Putamen (tissue), 1 donor: Measurements from ENCODE around the gene STEEP1.
"Not testable (repeated sequence)": the region's sequence is repeated elsewhere in the genome, so short reads cannot be mapped to it uniquely, and the experiment has no call there.

ENCODE experiments used
- DNase-seq: peaks from one replicate; pipeline ENCODE4 v3.0.0-alpha.2; 2016; ENCODE audit warnings: low spot score

STEEP1 gene

DNA sequence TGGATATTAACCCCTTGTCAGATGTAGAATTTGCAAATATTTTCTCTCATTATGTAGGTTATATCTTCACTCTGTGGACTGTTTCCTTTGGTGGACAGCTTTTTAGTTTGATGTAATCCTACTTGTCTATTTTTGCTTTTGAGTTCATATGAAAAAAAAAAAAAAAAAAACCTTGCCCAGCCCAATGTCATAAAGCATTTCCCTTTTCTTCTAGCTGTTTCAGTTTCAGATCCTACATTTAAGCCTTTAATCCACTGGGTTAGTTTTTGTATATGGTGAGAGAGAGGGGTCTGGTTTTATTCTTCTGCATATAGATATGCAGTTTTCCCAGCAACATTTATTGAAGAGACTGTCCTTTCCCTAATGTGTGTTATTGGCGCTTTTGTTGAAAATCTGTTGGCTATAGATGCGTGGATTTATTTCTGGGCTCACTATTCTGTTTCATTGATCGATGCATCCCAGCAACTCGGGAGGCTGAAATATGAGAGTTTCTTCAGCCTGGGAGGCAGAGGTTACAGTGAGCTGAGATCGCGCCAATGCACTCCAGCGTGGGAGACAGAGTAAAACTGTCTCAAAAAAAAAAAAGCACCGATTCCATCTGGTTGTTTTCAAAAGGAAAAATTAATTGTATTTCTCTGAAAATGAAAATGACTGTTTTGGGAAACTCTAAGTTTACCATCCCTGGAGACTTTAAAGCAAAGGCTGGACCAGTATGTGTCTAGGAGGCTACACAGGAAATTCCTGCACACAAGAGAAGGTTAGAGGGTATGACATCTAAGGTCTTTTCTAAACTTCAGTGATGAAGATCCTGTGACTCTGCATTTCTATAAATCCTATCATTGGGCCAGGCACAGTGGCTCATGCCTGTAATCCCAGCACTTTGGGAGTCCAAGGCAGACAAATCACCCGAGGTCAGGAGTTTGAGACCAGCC is 35.6 kb downstream of the STEEP1 start:
- DNase-seq = no peak

- no peak for DNase-seq
These were observed 41.5 kb downstream of the STEEP1 start for GRCh38 chrX:119523664-119524184.

GRCh38 chrX:119521246-119521645 is 44.0 kb downstream of the STEEP1 start:
- DNase-seq = no peak

DNA sequence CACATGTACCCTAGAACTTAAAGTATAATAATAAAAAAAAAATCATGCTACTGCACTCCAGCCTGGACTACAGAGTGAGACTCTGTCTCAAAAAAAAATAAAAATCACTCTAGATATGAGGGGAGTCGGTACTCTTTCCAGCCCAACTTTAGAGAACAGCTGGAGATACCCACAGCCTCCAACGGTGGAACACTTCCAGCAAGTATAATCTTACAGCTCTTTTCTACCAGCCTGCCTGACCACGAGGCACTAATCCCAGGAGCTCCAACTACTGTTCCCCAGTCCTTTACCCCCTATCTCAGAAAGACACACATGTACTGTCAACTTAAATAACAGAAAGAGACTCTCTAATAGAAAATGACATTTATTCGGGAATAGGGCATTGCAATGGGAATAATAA is 46.8 kb downstream of the STEEP1 start:
- DNase-seq = no peak

DNA sequence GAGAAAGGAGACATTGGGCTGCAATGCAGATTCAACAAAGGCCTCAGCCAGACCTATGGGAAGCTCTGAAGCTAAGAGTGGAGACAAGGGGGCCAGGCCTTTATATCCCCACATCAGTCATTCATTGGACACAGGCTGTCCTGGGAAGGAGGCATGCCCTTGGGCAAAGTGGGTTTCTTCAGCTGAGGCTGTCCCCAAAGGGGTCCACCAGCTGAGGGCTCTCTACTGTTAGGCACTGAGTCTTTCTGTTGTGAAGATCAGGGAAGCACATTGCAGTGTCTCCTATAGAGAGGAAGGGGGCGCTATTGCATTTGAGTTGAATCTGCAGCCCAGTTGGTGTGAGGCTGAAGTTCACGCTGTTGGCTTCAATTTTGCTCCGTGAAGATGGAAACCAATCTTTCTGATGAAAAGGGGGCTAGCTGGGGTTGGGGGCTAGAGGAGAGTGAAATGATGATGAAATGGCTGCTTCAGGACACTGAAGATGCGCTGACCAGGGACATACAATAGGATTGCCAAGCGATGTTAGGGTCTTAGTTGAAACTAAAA is 49.0 kb downstream of the STEEP1 start:
- DNase-seq = peak; percentile 31

GRCh38 chrX:119512146-119512800 is 52.9 kb downstream of the STEEP1 start:
- no peak for DNase-seq

DNA sequence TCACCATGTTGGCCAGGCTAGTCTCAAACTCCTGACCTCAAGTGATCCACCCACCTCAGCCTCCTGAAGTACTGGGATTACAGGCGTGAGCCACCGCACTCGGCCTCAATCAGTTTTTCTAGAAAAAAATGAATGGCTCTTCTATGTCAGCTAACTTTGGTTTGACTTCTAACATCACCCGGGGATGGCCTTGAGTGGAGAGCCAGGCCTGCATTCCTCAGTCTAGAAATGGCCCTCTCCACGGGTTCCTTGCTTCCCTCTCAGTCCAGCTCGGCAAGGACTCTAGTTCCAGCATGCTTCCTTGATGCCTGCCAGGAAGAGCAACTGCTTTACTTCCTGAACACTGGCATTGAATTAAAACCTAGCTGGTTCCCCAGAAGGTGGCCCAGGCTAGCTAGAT is 58.0 kb downstream of the STEEP1 start:
- no peak for DNase-seq

GRCh38 chrX:119505945-119506344 is 59.3 kb downstream of the STEEP1 start:
- DNase-seq = no peak

- not testable (repeated sequence) for DNase-seq
These were observed 60.1 kb downstream of the STEEP1 start for GRCh38 chrX:119505145-119505544.

DNA sequence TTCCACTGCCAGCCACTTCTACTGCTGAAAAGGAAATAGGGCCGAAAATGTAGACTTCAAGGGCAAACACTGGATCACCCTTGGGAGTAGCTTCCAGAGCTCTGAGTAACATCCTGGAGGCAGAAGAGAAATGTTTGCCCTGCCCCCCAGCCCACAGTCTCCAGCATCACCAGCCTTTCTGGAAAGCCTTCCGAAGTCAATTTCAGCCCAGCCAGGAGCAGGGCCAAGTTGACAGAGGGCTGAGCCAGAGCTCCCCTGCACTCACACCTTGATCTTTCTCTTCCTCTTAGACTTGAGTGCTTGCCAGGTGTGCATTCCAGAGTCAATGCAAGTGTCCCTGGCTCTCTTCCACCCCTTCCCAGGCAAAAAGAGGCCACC is 61.7 kb downstream of the STEEP1 start:
- no peak for DNase-seq

GRCh38 chrX:119502727-119503483 is 62.3 kb downstream of the STEEP1 start:
- no peak for DNase-seq

GRCh38 chrX:119501511-119502148 is 63.6 kb downstream of the STEEP1 start:
- no peak for DNase-seq

- DNase-seq = no peak
These were observed 65.0 kb downstream of the STEEP1 start for GRCh38 chrX:119500061-119500800.

DNA sequence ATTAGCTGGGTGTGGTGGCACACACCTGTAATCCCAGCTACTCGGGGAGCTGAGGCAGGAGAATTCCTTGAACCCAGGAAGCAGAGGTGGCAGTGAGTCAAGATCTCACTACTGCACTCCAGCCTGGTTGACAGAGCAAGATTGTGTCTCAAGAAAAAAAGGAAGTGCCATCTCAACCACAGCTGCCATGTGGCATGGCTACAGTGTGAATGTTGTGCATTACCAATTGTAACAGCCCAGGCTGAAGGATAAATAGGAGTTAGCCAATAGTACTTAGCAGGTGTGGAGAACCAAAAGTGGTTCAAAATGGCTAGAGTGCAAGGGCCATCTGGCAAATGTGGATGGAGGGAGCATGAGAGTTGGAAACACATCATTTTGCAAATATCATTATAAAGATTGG is 68.0 kb downstream of the STEEP1 start:
- DNase-seq = no peak

DNA sequence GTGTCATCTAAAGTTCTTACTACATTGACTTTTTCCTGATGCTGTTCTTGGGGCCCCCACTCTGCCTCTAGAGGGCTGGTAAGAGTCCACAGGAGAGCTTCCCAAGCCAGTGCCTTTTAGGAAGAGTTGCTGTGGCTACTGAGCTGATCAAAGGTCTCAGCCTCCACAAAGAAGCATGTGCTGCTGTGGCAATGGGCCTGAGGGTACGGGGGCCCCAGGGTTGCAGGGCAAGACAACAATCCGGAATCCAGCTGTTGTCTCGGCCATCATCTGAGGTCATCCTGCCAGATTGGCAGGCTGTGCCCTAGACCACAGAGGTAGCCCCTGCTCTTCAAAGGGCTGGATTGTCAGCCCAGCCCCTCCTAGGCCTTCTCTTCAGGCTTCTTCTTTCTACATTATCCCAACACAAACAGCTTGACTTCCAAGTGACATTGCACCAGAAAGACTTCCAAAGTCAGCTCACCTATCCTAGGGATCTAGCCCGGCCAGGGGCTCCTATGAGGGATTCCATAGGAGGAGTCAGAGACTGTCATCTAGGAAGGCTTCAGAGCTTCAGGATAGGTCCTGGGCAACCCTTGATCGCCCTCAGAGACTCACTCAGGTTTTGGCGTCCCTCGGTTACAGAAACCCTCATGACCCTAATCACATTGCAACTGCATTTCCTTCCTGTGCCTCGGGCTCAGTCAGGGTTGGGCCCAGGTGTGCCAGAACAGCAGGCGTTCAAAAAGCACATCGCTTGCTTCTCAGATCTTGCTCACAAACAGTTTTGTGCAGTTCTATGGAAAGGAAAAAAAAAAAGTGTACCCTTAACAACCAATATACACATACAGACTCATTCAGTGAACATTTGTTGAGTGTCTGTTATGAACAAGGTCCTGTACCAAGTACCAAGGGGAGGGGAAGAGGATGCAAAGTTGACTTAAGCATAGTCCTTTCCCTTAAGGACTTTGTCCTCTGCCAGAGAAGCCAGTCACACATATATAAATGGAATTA is 69.2 kb downstream of the STEEP1 start:
- no peak for DNase-seq

DNA sequence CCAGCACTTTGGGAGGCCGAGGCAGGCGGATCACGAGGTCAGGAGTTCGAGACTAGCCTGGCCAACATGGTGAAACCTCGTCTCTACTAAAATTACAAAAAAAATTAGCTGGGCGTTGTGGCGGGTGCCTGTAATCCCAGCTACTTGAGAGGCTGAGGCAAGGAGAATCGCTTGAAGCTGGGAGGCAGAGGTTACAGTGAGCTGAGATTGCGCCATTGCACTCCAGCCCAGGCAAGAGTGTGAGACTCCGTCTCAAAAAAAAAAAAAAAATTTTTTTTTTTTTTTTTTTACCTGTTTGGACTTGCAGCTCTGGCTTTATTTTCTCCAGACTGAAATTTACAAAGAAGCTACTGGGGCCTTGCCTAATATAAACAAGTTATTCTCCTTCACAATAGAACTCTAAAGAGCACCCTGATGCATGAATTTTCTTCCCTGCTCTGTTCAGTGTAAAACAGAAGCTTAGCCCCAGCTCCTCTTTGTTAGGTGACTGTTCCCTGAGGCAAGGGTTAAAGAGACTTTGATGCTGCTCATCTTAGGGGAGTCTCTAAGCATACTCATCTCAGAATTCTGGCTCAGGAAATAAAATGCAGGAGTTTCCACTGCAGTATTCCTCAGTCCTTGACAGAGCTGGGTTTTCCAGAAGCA is 71.2 kb downstream of the STEEP1 start:
- not testable (repeated sequence) for DNase-seq

- no peak for DNase-seq
These were observed 72.7 kb downstream of the STEEP1 start for GRCh38 chrX:119492463-119492862.

DNA sequence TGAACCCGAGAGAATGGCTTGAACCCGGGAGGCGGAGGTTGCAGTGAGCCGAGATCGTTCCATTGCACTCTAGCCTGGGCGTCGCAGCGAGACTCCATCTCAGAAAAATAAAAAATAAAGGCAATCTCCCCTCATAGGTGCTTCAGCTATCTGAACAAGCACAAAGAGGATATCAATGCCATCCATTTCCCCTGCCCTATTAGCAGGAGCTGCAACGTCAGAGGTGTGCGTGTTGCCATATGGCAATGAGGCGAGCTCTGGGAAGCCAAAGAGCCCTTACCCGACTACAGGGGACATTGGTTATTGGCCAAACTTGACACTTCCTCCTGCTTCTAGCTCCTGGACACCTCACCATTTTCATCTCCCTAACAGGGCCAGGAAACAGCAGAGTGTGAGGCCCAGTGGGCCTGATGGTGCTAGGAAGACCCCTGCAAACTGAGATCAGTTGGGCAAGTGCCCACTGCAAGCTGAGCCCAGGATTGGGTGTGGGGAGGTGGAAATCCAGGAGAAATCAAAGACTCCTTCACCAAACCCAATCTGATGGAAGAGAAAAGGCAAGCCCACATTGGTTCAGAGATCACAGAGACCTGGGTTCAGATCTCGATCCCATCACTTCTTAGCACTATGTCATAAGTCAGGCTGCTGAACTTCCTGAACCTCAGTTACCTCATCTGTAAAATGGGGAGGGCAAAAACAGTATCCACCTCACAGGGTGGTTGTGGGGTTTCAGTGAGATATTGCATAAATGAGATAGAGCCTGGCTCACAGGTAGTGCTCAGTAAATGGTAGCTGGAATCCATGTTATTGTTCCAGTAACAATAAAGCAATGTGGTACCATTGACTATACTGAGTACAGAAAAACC is 75.8 kb downstream of the STEEP1 start:
- no peak for DNase-seq
